Heart left ventricle (tissue), 13 donors: ENCODE measurements around the gene PBX1.

Experiments used
- CTCF ChIP-seq, 12 donors: fragments of 200-600 bp; sonication (generic) in 4 of 12; IDR thresholded peaks; one replicate each; pipeline versions ENCODE4 v1.5.0 to v1.8.0; 2018 to 2022; ENCODE audit warnings: antibody characterized with exemption in 12 of 12, mild to moderate bottlenecking in 5 of 12
- POLR2A ChIP-seq, 2 donors: fragments of 450-650 bp; IDR thresholded peaks; one replicate each; pipeline ENCODE4 v1.6.1; 2017; ENCODE audit warnings: antibody characterized with exemption in 2 of 2, mild to moderate bottlenecking in 2 of 2, moderate library complexity in 2 of 2
- donor health status: ischemic (EF 13 %, LVEDD 7.1; RV severe dilation, severe dysfunction).
- donor health status: DM: no; HTN: yes; CAD: no.
- donor health status: DM: no; HTN: no; CAD: no.
- donor health status: ischemic (EF 25% LVEDD 6.9; RV normal size, moderate dysfunction).
- donor health status: ischemic (EF 25% LVEDD 5.7; RV mildly dilated, moderate dysfunction).
- donor health status: ischemic (EF 35%, LVEDD 5.7; RV mildly dilated, moderate dysfunction).
- donor health status: nonischemic (EF 11% LVEDD 7.7; RV severe dilation, severe dysfunction).
- donor health status: DM: yes; HTN: yes; CAD: no.
- donor health status: PGD.
- donor health status: ischemic (EF 29% LVEDD 5.4; RV normal size, mild dysfunction).
- donor health status: nonischemic (EF 23%, LVEDD 6.1; RV moderate dilation, normal function).

- no peak for TF ChIP-seq POLR2A (IDR thresholded peaks at IDR 0.05)
- no peak for TF ChIP-seq CTCF (IDR thresholded peaks at IDR 0.05)
These were observed 299.2 kb downstream of the PBX1 start for GRCh38 chr1:164858096-164858632.
